NCI-H187 (cell line): ENCODE results near the gene TAF1D.

Source experiments
- DNase-seq, 2 experiments: peaks; one replicate each; lab custom pipeline; 2025; lab: John Stamatoyannopoulos, UW

The TAF1D gene

GRCh38 chr11:93720522-93720921 lies 20.8 kb downstream of the TAF1D start:
- DNase-seq, result no peak

DNA sequence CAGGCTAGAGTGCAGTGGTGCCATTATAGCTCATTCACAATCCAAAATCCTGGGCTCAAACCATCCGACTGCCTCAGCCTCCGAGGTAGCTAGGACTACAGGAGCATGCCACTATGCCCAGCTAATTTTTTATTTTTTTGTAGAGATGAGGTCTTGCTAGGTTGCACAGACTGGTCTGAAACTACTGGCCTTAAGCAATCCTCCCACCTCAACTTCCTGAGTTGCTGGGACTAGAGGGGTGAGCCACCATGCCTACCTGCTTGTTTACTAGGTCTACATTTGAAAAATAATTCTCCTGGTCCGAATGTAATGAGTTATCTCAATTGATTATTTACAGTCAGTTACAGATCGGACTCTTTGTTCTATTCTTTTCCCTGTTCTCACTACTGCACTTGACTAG lies 22.0 kb downstream of the TAF1D start:
- no peak for DNase-seq

- no peak for DNase-seq
Measured at GRCh38 chr11:93718057-93718563, 23.2 kb downstream of the TAF1D start.

- no peak for DNase-seq
Measured at GRCh38 chr11:93717501-93717900, 23.8 kb downstream of the TAF1D start.

DNA sequence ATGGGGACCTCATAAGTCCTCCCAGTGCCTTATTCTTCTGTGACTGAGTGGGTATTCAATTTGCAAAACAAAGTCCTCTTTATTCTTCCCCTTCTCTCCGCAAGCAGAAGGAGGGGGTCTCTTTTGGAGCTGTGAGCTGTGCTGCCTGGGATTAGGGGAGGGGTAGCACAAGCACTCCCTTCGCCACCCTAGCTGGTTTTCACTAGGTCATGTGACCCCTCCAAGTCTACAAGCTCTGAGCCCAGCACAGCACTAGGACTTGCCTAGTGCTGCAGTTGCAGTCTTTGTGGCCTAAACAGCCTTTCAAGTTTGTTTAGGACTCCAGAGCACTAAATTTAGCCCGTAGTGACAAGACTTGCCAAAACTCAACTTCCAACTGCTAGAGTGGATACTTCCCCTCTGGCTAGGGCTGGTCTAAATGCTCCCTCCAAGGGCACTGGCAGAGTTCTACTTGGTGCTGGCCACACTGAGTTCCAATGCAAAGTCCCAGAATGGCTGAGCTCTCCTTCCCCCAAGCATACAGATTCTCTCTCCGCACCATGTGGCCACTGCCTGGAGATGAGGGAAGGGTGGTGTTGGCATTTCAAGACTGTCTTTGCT lies 25.4 kb downstream of the TAF1D start:
- DNase-seq, result no peak

GRCh38 chr11:93712678-93713077 lies 28.6 kb downstream of the TAF1D start:
- DNase-seq, result no peak

DNA sequence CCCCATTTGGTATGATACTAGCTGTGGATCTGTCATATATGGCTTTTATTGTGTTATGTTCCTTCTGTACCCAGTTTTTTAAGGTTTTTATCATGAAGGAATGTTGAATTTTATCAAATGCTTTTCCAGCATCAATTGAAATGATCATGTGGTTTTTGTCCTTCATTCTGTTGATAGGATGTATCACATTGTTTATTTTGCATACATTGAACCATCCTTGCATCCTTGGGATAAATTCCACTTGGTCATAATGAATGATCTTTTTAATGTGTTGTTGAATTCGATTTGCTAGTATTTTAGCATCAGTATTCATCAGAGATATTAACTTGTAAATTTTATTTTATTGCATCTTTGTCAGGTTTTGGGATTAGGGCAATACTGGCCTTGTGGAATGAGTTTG lies 31.1 kb downstream of the TAF1D start:
- DNase-seq, result no peak

DNA sequence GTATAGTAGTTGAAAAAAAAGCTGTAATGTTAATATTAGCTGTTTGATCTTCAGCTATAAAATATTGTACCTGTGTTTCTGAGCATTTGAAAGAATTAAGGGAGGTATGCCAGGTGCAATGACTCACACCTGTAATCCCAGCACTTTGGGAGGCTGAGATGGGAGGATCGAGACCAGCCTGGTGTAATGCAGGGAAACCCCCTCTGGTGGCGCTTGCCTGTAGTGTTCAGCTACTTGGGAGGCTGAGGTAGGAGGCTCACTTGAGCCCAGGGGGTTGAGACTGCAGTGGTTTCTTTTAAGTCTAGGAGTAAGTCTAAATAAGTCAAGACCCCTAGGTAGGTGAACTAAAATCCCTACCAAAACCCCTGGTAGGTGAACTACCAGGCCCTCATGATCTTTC lies 37.1 kb downstream of the TAF1D start:
- DNase-seq, result no peak

- DNase-seq, result no peak
Measured at GRCh38 chr11:93700830-93701229, 40.5 kb downstream of the TAF1D start.

DNA sequence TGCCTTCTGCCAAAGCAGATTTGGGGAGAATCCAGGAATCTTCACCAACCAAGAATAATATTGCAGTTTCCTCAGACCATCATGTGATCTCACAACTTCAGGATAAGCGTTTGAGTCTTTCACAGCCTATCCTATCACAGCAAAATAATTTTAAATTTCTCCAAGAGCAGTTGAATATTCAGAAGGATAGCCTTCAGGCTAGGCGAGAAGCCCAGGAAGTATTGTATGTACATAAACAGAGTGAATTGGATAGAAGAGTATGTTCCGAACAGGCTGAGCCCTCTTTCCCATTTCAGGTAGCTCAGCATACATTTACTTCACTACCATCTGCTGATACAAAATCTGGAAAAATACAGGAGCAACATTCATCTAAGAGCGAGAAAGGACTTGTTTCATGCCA lies 43.7 kb downstream of the TAF1D start:
- no peak for DNase-seq

DNA sequence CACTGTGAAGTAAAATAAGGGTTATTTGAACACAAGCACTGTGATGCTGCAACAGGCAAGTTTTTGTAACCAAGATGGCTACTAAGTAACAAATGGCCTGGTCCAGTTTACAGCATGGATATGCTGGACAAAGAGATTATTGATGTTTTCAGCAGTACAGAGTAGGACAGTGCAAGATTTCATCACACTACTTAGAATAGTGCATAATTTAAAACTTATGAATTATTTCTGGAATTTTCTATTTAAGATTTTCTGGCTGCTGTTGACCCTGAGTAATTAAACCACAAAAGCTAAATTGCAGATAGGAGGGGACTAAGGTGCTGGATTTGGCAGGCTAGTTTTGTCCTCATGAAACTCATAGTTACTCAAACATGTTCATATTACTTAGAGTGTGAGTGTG lies 46.7 kb downstream of the TAF1D start:
- DNase-seq, result no peak

GRCh38 chr11:93694109-93694508 lies 47.2 kb downstream of the TAF1D start:
- no peak for DNase-seq

GRCh38 chr11:93689240-93689639 lies 52.1 kb downstream of the TAF1D start:
- DNase-seq, result no peak

DNA sequence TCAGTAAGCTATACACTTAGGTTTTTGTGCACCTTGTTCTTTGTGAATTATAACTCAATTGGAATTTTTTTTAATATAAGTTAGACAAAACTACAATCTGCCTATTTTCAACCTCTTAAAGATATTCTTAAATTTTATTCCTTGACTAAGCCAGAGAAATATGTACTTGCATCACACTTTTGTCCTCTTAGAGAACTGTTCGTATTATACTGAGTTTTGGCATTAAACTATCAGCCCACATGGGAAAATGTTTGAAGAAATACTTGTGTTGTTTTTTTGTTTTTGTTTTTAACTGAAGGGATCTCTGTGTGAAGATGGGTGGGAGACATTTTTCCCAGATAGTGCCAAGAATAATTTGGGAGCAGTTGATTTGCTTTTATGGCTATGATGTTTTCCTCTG lies 54.5 kb downstream of the TAF1D start:
- DNase-seq, result no peak

DNA sequence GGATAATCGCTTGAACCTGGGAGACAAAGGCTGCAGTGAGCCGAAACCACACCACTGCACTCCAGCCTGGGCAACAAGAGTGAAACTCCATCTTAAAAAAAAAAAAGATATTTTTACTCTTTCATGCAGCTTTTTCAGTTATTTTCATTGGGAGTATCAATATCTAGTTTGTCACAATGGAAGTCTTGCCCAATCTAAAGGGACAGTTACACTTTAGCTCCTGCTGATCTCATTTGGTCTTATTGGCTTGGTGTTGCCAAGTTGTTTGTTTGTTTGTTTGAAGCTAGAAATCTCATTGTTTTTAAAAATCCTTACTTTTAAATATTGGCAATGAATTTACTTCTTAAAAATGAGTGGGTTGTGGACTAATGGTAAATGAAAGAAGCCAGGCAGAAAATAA lies 55.1 kb downstream of the TAF1D start:
- DNase-seq, result no peak
